AG04450 (cell line): ENCODE results near the gene SERPINB12. TPM values are rescaled to one million over a fixed set of nuclear protein-coding genes. Genes with fewer than 3 reads are reported as not detected.

Experiments
- CTCF ChIA-PET: fragments of 300-600, 350-600 bp; formaldehyde crosslinking; extraction: SDS; loops from one replicate; lab custom pipeline; 2022; ENCODE audit warnings: antibody characterized with exemption, inconsistent platforms; lab: Charles Lee
- POLR2A ChIA-PET: fragments of 350-600 bp; formaldehyde crosslinking; extraction: SDS; loops from one replicate; lab custom pipeline; 2021; ENCODE audit warnings: antibody characterized with exemption, inconsistent platforms; lab: Yijun Ruan, JAX
- DNase-seq: peaks from one replicate; pipeline ENCODE4 v3.0.0-alpha.2; 2011; ENCODE audit warnings: low read depth, low spot score
- H3K27ac ChIP-seq: one replicate; pipeline ENCODE4 v1.5.1; 2012; ENCODE audit warnings: low read depth, low read length, control low read depth
- H3K27me3 ChIP-seq: one replicate; pipeline ENCODE4 v1.6.0; 2012; ENCODE audit warnings: low read length; ENCODE audit not compliant: control insufficient read depth, insufficient read depth
- H3K4me3 ChIP-seq: 2 replicates; pipeline ENCODE4 v1.5.1; 2011; ENCODE audit warnings: mild to moderate bottlenecking, low read depth, low read length, control low read depth
- H3K9me3 ChIP-seq: 2 replicates; pipeline ENCODE4 v1.5.1; 2012; ENCODE audit warnings: low read length; ENCODE audit not compliant: control insufficient read depth, insufficient read depth
- CTCF ChIP-seq: IDR thresholded peaks from 2 replicates; pipeline ENCODE4 v1.5.1; 2011; ENCODE audit warnings: low read depth, low read length, control low read depth, inconsistent platforms
- polyA plus RNA-seq: library from polyadenylated mRNA; depleted of rRNA; stranded (reverse); fragments of >200 nt; gene quantifications from 2 replicates; pipeline ENCODE4 v1.2.3, GENCODE V29; 2011

The SERPINB12 gene
- polyA plus RNA-seq, 1 experiment = not detected

- H3K27me3 ChIP-seq = no peaks in the 10 kb centered on the region
- CTCF ChIA-PET = interaction anchor here (1.8 kb wide), 1 partner anchor 11 kb away, joined by 7 read pairs; no protein-coding TSS in a partner anchor
Measured at GRCh38 chr18:63588909-63589308, 46.7 kb downstream of the SERPINB12 start.

GRCh38 chr18:63590373-63590772, 48.2 kb downstream of the SERPINB12 start:
- DNase-seq = no peak
- Histone ChIP-seq H3K27me3 (no peaks in the 10 kb centered on the region), H3K9me3 (no peaks in the 10 kb centered on the region), H3K27ac (no peak overlapping the region), H3K4me3 (no peak overlapping the region)
- TF ChIP-seq CTCF = no peak
- CTCF ChIA-PET = no interaction called here
- POLR2A ChIA-PET = no interaction called here

More at GRCh38 chr18:63588909-63589308, 46.7 kb downstream of the SERPINB12 start:
- no peak overlapping the region for H3K4me3 ChIP-seq
- no peaks in the 10 kb centered on the region for H3K9me3 ChIP-seq
- H3K27ac ChIP-seq = no peak overlapping the region
- POLR2A ChIA-PET = no interaction called here
- no peak for DNase-seq
- no peak for TF ChIP-seq CTCF

GRCh38 chr18:63590966-63591695, 49.0 kb downstream of the SERPINB12 start:
- ChIA-PET CTCF (interaction anchor here (0.8 to 1.5 kb wide), 3 partner anchors 13 to 254 kb away, joined by 3 to 5 read pairs (median 3); no protein-coding TSS in a partner anchor), POLR2A (no interaction called here)
- H3K9me3 ChIP-seq = no peaks in the 10 kb centered on the region
- no peak overlapping the region for H3K4me3 ChIP-seq
- no peak for TF ChIP-seq CTCF
- no peaks in the 10 kb centered on the region for H3K27me3 ChIP-seq
- no peak overlapping the region for H3K27ac ChIP-seq
- DNase-seq = no peak

GRCh38 chr18:63591725-63592124, 49.6 kb downstream of the SERPINB12 start:
- CTCF ChIA-PET = interaction anchor here (0.8 to 1.5 kb wide), 3 partner anchors 14 to 253 kb away, joined by 3 to 5 read pairs (median 3); no protein-coding TSS in a partner anchor
- DNase-seq = no peak
- POLR2A ChIA-PET = no interaction called here
- Histone ChIP-seq H3K27me3 (no peaks in the 10 kb centered on the region), H3K9me3 (no peaks in the 10 kb centered on the region), H3K4me3 (no peak overlapping the region), H3K27ac (no peak overlapping the region)
- TF ChIP-seq CTCF = no peak

- no peak for TF ChIP-seq CTCF
- Histone ChIP-seq H3K27me3 (no peaks in the 10 kb centered on the region), H3K9me3 (no peaks in the 10 kb centered on the region), H3K4me3 (no peak overlapping the region), H3K27ac (no peak overlapping the region)
- no peak for DNase-seq
- ChIA-PET POLR2A (no interaction called here), CTCF (interaction anchor here (1.5 kb wide), 1 partner anchor 15 kb away, joined by 5 read pairs; no protein-coding TSS in a partner anchor)
Measured at GRCh38 chr18:63592471-63592870, 50.3 kb downstream of the SERPINB12 start.
